HG02943 (cell line): Measurements from ENCODE around the gene LTBP1.

ENCODE experiments used
- ATAC-seq: cut with Tn5 transposase; IDR thresholded peaks from one replicate; pipeline ENCODE4 v1.9.1; 2021; ENCODE audit warnings: mild to moderate bottlenecking, low read depth, moderate library complexity; ENCODE audit not compliant: unreplicated experiment

LTBP1 gene

DNA sequence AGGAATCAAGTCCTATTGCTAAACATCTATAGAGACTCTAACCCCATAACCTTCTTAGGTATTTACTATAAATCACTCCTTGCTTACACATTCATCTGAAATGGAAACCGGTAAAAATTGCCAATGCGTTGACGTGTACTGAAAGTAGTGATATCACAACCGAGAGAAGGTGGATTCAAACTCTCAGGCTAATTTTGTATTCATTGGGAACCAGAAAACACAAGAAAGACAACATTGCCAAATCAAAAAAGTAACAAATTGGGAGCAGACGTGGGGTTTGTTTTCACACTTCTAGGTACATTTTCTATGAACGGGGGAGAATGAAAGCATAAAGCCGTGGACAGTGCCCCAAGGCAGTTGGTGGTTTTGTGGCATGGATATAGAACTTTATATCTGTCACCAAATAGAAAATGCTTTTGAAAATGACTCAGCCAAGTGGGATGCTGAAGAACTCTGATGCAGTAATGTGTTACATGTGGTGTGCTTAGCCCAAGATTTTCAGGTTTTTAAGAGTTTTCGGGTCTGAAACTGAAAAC lies 374.6 kb downstream of the LTBP1 start:
- ATAC-seq: no peak

DNA sequence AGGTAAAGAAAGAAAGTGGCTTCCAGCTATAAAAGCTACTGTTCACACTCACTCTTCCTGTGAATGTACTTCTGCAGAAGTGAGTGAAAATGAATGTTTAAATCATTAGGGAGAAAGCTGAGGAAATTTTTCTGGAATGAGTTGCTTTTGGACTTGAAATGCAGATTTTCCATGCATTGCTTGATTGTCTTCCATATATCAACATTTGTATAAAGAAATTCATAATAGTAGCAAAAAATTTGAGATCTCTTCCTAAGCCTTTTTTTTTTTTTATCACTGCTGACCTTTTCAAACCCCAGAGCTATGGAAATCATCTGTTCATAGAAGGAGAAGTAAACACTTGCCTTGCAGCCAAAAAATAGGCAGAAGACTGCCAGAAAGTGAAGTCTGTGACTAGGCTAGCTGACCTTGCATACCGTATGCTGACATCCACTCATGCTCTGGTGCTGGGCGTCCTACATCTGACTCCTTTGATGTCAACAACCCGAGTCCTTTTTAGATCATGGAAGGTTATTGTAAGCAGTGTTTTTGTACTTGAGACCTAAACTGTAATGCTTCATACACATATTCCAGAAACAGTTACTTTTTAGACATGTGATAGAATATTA lies 375.2 kb downstream of the LTBP1 start:
- no peak for ATAC-seq

DNA sequence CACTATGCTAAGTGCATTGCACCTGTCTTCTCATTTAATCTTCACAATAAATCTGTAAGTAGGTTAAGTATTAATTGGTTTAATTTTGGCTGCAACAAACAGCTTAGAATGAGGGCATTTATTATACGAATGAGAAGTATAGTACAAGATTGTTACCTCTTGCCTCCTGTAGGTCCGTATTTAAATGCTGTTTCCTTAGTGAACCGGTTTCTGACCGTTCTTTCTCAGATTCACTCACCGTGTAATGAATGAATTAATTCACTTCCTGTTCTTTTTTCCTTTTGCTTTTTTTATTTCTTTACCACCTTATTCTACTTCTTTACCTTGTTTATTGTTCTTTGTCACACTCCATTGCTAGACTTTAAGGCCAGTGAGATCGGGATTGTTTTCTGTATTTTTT lies 375.9 kb downstream of the LTBP1 start:
- no peak for ATAC-seq

DNA sequence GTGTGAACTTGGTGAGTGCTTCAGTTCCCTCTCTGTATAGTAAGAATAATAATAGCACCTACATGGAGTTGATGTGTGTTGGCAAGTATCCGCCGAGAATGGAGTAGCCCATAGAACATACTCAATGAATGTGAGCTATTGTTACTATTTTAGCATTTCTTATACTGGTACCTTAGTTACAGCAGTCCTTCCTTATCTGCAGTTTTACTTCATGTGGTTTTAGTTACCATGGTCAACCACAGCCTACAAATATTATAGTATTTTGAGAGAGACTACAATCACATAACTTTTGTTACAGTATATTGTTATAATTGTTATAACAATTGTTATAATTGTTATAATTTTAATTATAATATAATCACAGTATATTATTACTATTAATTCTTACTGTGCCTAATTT lies 377.2 kb downstream of the LTBP1 start:
- no peak for ATAC-seq

DNA sequence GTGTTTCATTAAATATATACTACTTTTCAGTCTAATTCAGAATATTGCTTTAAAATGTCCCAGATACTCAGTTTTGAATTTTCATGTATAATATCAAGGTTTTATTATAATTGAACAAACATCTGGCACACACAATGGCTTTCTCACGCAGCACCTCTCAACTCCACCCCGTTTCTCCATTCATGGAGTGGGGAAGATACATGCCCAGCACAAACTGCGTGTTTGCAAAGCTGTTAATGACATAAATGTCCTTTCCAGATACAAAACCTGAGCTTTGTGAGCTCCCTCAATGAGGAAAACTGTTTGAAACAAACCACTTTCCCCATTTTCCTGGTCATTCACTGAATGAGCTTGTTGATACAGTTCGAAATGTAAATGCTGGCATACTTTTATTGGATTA lies 379.3 kb downstream of the LTBP1 start:
- ATAC-seq: no peak

DNA sequence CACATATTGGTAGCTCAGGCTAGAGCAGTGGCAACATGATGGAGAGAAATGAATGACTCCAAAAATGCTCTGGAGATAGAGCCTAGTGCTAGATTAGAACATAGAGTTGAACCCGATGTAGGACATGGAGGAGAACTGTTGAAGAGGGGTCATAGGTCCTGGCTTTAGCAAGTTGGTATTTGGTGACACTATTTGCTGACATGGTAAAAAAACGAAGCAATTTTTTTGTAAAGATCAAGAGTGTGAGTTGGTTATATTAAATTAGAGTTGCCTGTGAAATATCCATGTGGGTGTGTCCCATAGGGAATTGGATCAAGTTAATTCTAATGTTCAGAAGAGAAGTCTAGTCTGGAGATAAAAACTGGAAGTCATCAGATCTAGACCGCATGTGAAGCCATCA lies 386.7 kb downstream of the LTBP1 start:
- no peak for ATAC-seq

DNA sequence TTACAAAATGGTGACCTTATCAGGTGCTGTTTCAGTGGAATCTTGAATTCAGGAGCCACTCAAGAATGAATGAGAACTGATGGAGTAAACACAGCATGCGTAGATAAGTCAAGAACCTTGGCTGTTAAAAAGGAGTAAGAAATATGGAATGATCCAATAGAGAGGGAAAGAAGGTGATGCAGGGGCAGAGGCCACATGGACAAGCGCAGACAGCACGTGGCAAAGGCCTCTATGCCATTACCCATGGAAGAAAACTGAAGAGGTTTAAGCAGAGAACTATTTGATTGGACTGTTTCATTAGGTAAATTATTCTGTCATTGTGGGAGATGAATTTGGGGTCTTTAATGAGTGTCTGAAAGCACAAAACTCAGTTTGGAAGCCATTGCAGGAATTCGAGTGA lies 387.3 kb downstream of the LTBP1 start:
- no peak for ATAC-seq

DNA sequence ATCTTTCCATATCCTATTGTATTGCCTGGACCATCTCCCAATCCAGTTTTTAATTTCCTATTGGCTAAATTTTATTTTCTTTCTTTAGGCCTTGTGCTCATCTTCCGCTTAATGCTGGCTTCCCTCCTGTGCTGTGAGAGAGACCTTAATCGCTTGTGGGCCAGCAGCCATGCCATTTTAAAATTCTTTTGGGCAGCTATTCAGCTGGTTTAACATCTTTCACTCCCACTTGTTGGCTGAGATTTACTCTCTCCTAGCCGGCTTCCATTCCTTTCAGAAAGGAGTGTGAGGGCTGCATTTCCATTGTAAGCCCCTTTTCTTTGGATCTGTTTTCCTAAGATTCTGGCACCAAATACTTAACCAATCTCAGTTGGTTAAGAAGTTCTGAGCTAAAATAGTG lies 388.8 kb downstream of the LTBP1 start:
- no peak for ATAC-seq

DNA sequence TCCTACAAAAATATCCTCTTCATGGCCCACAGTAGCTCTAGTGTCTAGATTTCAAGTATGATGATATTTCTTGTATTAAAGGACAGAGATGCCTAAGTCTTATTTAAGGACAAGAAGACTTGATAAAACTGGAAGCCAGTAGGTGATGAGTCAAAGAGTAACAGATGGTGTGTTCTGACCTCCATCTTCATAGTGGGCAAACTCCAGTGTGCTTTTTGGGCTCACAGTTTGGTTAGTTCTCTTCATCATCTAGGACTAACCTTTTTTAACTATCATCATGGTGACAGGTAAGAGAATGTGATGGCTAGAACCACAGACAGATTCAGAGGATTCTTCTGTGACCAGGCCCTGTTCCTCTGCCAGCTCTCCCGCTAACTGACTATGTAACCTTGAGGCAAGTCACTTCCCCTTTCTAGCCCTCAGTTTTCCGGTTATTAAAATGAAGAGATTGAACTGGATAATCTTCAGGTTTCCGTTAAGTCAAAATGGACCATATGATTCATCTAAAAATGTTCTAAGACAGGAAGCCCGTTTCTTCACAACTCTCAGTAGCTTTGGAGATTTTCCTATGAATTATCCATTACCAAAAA lies 389.4 kb downstream of the LTBP1 start:
- no peak for ATAC-seq

DNA sequence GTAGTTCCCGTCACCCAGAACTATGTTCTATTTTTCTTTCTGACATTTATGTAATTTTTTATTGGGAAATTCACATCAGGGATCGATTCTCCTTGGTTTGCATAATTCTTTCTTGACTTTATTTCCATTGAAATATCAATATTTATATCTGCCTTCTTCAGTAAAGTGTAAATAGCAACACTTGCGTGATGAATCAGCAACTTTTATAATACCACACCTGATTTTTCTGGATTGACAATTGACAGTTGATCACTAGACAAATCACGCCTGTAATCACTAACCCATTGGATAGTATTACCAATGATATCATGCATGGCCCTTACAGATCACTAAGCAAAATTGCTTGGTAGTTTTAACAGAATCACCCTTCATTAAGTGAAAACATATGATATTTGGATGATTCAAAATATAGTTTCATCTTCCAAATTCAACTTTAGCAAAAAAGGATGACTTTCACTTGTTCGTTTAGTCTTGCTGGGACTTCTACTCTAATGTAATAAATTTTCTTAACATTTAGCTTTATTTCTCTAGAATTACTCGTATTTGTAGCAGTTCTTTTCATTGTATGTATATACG lies 390.7 kb downstream of the LTBP1 start:
- no peak for ATAC-seq

DNA sequence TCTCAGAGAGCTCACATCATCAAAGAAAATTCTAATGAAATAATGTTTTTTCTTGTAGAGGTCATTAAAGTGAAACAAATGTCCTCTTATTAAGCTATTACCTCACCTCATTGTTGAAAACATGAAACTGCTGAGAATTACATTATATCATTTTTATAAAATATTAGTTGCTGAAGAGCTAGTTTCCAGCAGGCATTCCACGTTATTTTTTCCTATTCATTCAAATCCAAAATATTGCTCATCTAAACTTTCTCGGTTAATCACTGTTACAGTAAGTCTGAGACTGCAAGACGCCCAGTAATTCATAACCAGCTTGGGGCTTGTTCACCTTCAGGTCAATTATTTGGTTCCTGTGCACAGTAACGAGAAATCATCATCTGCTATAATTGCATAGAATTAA lies 391.2 kb downstream of the LTBP1 start:
- no peak for ATAC-seq

DNA sequence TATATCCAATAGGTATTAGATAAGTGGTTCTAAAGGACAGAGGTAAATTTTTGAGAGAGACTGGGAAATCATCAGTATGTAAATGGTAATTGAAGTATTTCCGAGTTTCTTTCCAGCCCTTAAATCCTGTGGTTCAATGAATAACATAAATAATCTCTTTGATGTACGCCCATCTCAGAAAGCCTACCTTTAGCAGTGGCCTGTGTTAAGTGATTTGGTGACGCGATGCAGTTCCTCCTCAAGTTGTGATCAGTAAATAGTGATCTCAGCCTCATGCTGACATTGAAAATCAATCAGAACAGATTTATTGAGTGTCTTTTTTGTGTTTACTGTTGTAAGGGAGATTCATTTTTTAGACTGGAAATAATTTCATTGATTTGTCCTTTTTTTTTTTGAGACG lies 392.5 kb downstream of the LTBP1 start:
- no peak for ATAC-seq

DNA sequence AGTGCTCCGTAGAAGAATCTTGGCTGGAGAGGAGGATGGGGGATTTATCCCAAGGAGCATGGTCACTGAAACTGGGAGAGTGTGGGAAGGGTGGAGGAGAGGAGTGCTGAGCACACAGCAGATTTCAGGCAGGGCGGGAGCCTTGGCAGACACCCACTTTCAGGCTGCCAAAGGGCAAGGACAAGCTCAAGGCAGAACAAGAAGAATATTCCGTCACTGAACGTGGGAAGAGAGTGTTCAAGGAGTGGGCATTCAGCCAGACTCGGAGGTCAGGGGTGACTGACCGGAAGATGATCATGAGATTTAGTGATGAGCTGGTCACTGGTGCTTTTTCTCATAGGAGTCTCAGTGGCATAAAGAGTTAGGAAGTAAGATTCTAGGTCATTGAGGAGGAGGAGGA lies 393.5 kb downstream of the LTBP1 start:
- ATAC-seq: no peak

DNA sequence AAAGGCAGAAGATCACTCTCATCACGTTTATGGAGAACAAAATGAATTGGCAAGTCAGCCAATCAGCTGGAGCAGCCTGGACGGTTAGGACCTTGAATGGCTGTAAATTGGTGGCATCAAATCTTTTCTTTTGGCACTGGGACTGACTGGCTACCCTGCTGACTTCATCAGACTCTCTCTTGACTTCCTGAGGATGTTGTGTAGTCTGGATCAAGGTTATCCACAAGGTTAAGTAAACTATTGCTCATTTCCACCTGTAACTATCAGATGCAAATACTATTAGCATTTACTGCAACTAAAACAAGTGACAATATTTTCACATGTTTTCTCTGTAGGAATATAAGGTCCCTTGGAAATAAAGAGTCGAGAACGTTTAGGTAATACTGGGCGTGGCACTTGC lies 395.4 kb downstream of the LTBP1 start:
- no peak for ATAC-seq

DNA sequence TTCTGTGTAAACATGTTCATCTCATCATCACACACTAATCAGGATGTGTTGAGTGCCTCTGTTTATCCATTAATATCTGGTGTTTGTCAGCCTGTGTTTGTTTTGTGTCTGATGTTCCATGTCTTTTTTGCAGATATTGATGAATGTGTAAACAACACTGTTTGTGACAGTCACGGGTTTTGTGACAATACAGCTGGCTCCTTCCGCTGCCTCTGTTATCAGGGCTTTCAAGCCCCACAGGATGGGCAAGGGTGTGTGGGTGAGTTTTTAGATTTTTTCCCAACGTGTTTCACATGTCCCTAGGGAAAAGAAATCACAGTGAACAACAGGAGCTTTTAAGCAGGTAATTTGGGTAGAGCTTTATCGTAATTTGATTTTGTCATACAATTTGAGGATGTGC lies 396.0 kb downstream of the LTBP1 start:
- ATAC-seq: no peak

DNA sequence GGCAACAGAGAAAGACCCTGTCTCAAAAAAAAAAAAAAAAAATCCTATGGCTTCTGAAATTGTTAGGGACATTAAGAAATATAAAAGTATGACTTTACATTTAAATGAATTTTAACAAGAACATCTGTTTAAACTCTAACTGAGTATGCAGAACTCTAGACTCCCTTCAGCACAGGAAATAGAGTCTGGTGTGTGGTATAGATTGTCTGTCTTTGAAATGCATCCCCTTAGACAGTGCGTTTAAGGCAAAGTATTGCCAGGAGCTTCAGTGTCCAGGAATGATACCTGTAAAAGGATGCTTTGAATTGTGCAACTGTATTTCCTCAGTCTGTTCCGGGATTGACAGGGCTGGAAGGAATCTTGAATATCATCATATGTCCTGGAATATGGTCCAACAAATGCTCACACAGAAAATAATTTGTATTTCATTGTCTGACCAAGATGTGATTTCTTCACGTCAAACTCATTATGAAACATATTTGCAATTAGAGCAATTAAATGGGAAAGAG lies 396.7 kb downstream of the LTBP1 start:
- no peak for ATAC-seq

DNA sequence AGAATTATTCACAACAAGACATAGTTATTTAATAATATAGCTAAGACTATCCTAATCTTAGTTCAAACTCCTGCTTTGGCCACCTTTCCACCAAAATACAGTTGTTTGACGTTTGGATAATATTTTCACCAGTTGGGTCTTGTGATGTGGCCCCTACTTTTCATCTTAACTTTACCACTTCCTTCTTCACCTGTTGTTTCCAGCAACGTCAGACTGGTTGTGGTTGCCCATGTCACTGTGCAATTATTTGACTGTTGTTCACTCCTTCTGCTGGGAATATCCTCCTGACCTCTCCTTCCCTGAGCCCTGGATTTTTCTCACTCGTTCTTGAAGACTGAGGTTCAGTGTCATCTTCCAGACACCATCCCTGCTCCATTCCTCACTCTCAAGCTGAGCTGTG lies 397.5 kb downstream of the LTBP1 start:
- no peak for ATAC-seq

DNA sequence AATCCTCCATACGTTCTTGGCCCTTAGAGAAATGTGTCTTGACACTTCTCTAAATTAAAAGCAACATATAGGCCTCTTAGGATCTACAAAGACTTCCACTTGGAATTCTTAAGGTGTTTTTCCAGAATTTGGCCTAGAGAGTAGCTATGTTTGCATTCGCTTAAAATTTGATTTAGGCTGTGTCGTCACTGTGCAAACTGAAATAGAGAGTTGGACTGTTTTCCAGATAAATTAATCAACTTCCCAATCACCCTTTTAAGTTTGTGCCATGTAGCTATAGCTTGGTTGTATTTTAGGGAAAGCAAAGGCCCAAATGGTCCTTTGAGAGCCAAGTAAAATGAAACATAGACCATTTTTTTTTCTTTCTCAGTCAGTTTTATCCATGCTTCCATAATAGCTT lies 401.1 kb downstream of the LTBP1 start:
- ATAC-seq: no peak

DNA sequence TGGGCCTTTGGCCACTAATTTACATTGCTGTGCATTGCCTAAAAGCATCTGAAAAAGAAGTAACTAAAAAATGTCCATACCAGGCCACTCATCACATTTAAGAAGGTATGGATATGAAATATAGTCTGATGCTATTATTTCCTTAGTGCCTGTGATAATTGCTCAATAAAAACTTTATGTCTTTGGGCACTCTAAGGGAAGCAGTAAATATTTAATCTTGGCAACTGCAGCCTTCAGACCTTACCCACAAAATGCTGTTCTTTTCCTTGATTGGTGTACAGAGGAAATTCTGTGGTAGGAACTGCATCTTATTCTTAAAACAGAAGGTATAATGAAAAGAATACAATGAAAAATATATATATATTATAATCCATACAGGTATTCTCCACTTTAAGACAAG lies 403.9 kb downstream of the LTBP1 start:
- ATAC-seq: no peak

DNA sequence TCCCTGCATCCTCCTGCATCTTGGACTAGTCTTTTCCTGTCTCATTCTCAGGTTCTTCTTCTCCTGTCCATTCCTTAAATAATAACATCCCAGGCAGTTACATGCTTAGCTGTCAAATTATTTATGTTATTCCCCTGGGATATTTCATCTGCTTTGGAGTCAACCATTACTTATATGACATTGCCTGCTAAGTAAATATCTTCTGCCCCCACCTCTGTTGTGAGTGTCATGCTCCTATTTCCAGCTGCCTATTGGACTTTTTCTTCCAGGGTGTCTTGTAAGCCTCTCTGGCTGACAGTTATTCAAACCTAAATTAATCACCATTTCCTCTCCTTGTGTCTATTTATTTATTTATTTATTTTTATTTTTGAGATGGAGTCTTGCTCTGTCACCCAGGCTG lies 405.0 kb downstream of the LTBP1 start:
- no peak for ATAC-seq

DNA sequence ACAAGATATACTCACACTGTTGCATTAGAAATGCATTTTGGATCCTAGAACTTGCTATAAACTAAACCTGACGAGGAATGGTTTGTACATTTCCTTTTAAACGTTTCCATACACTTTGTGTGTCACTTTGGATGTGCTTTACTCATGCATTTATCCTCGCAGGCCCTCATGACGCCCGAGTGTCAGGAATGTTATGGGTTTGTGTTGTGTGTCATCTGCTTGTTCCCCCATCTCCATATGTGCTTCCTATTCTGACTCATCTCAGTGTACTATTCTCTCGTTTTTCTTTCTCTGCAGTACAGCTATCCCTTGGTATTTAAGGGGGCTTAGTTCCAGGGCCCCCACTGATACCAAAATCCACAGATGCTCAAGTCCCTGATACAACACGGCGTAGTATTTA lies 408.2 kb downstream of the LTBP1 start:
- ATAC-seq: no peak

DNA sequence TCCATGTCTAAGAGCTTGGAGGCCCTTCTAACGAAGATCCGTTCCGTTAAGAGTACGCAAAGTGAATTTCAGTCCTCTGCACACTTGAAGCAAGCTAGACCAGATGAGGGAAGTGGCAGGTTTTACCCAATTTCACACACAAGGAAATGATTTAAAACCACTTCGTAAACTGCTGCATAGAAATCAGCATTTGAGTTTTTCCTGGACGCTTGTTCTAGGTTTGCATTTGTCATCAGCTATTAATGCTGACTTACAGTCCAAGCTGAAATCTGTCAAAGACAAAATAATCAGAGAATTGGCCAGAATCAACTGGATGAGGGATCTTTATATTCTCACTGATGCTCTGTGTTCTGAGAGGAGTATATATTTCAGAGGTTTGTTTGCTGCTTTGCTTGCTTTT lies 412.1 kb downstream of the LTBP1 start:
- no peak for ATAC-seq
